Muscle of leg (tissue), 11 donors: ENCODE data around the gene IGF2R. TPM values are rescaled to one million over a fixed set of nuclear protein-coding genes. Genes with fewer than 3 reads are reported as not detected.

Experiments
- DNase-seq: peaks from one replicate; pipeline ENCODE4 v3.0.0; 2013
- H3K27ac ChIP-seq: one replicate; pipeline ENCODE4 v1.5.1; 2013; ENCODE audit warnings: mild to moderate bottlenecking, low read length, control low read depth
- H3K27me3 ChIP-seq: one replicate; pipeline ENCODE4 v1.6.1; 2013; ENCODE audit warnings: low read length; ENCODE audit not compliant: control insufficient read depth, insufficient read depth
- H3K36me3 ChIP-seq: one replicate; pipeline ENCODE4 v1.6.1; 2013; ENCODE audit warnings: low read length; ENCODE audit not compliant: control insufficient read depth, insufficient read depth
- H3K4me1 ChIP-seq: one replicate; pipeline ENCODE4 v1.6.1; 2013; ENCODE audit warnings: low read length; ENCODE audit not compliant: control insufficient read depth, insufficient read depth
- H3K4me3 ChIP-seq: one replicate; pipeline ENCODE4 v1.5.1; 2013; ENCODE audit warnings: low read length, control low read depth
- H3K9me3 ChIP-seq: replicated peaks from 2 replicates; pipeline ENCODE4 v1.6.1; 2013; ENCODE audit warnings: low read depth, low read length; ENCODE audit not compliant: control insufficient read depth
- WGBS: methylation state at CpG from one replicate; pipeline ENCODE4 v1.1.5; 2013; ENCODE audit warnings: missing lambda C conversion rate; ENCODE audit not compliant: insufficient coverage; 5-methylcytosine and 5-hydroxymethylcytosine counted together
- polyA plus RNA-seq, 8 donors: library from polyadenylated mRNA; unstranded; fragments of 120-200 nt; gene quantifications; one replicate each; pipeline versions ENCODE4 v1.2.1 to v1.2.3, GENCODE V29; 2013; ENCODE audit warnings: inconsistent platforms in 1 of 8, low replicate concordance in 1 of 8; ENCODE audit not compliant: insufficient read length in 8 of 8, insufficient read depth in 1 of 8
- total RNA-seq: library from RNA; stranded (reverse); fragments of 120-200 nt; gene quantifications from one replicate; pipeline ENCODE4 v1.2.4, GENCODE V29; 2013

IGF2R gene
- total and polyA plus RNA-seq, 9 donors = 66.6 to 133 (median 123) TPM

DNA sequence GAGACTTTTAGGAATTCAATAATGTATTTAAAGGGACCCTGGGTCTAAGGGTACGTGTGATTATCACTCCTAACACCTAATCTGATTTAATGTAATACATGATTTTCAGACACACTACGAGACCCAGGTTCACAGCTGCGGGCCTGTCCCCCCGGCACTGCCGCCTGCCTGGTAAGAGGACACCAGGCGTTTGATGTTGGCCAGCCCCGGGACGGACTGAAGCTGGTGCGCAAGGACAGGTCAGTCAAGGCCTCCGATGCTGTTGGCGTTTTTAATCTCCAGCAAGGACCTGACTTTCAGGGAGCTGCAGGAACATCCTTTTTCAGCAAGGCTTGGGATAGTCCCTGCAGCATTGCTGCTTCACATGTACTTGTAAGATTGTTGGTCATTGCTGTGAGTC is 58.2 kb downstream of the IGF2R start:
- Histone ChIP-seq H3K36me3 (peaks cover 56% of the 10 kb centered on the region), H3K27ac (no peak overlapping the region), H3K27me3 (no peaks in the 10 kb centered on the region), H3K9me3 (no peaks in the 10 kb centered on the region), H3K4me1 (peaks cover 32% of the 10 kb centered on the region), H3K4me3 (no peak overlapping the region)
- WGBS = 88% methylated on average over 10 of the region's 11 CpGs
- no peak for DNase-seq

- Histone ChIP-seq H3K27ac (no peak overlapping the region), H3K27me3 (no peaks in the 10 kb centered on the region), H3K9me3 (no peaks in the 10 kb centered on the region), H3K4me1 (peaks cover 33% of the 10 kb centered on the region), H3K4me3 (no peak overlapping the region), H3K36me3 (peaks cover 61% of the 10 kb centered on the region)
- WGBS = 92% methylated on average over 9 of the region's 10 CpGs
- DNase-seq = no peak
Observed at GRCh38 chr6:160027931-160028330, 59.0 kb downstream of the IGF2R start.

DNA sequence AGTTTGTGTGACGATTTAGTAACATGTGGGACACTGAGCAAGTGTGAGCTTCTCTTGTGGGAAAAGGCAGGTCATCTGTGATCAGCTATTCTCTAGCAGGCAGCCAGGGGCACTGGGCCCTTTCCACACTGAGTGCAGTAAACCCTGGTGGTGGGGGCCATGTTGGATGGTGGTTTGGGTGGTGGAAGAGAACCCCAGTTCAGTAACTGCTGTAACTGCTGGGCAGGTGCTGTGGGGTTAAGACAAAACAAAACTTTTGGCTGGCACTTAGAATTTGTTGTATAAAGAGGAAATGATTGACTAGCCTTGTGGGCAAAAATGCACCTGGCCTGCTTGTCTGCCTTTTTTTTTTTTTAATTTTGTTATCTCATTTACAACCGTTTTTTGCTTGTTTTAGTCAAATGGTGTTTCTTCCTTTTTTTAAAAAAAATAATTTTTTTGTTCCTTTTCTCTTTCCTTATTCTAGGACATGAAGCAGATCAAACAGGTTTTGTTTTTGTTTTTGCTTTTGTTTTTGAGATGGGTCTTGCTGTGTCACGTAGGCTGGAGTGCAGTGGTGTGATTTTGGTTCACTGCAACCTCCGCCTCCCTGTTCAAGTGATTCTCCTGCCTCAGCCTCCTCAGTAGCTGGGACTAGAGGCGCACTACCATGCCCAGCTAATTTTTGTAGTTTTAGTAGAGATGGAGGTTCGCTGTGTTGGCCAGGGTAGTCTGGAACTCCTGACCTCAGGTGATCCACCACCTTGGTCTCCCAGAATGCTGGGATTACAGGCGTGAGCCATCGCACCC is 59.8 kb downstream of the IGF2R start:
- WGBS = 100% methylated on average over 2 of the region's 8 CpGs
- H3K27me3 ChIP-seq = no peaks in the 10 kb centered on the region
- no peak overlapping the region for H3K4me3 ChIP-seq
- H3K9me3 ChIP-seq = no peaks in the 10 kb centered on the region
- DNase-seq = no peak
- peak overlapping the region; percentile 97 for H3K27ac ChIP-seq
- peaks cover 61% of the 10 kb centered on the region for H3K36me3 ChIP-seq
- peaks cover 37% of the 10 kb centered on the region for H3K4me1 ChIP-seq

DNA sequence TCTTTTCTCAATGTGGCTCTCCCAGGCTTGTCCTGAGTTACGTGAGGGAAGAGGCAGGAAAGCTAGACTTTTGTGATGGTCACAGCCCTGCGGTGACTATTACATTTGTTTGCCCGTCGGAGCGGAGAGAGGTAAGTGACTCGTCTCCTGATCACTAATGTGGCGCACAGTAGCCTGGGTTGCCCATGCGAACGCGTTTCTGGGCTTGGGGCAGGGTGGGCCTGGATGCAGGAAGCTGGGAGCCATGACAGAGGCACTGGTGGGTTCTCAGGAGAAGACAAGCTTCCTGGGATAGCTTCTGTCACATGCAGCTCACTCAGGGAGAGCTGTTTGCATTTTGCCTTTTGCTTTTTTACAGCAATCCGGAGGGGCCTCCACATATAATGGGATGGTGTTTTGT is 60.6 kb downstream of the IGF2R start:
- Histone ChIP-seq H3K27me3 (no peaks in the 10 kb centered on the region), H3K4me3 (no peak overlapping the region), H3K9me3 (no peaks in the 10 kb centered on the region), H3K4me1 (peaks cover 41% of the 10 kb centered on the region), H3K27ac (peak overlapping the region; percentile 97), H3K36me3 (peaks cover 62% of the 10 kb centered on the region)
- WGBS = 85% methylated on average over 10 of the region's 11 CpGs
- no peak for DNase-seq

- peaks cover 47% of the 10 kb centered on the region for H3K4me1 ChIP-seq
- DNase-seq = peak; percentile 98
- H3K9me3 ChIP-seq = no peaks in the 10 kb centered on the region
- H3K27me3 ChIP-seq = no peaks in the 10 kb centered on the region
- peak overlapping the region; percentile 97 for H3K27ac ChIP-seq
- 14% methylated on average over 2 of the region's 5 CpGs for WGBS
- peaks cover 64% of the 10 kb centered on the region for H3K36me3 ChIP-seq
- no peak overlapping the region for H3K4me3 ChIP-seq
Observed at GRCh38 chr6:160030103-160030502, 61.2 kb downstream of the IGF2R start.

DNA sequence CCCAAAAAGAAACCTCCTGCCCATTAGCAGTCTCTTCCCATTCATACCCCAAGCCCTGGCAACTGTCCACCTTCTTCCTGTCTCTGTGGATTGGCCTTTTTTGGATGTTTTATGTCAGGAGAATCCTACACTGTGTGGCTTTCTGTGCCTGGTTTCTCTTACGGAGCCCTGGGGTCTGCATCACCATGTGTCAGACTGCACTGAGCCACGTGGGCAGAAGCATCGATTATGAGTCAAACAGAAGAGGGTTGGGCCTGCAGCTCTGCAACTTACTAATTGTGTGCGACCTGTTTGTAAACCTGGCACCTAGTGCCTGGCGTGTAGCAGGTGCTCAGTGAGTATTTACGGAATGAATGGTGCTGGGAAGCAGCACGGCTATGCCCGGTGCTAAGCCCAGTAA is 62.6 kb downstream of the IGF2R start:
- peak overlapping the region; percentile 97 for H3K27ac ChIP-seq
- no peak overlapping the region for H3K4me3 ChIP-seq
- no peaks in the 10 kb centered on the region for H3K9me3 ChIP-seq
- peaks cover 59% of the 10 kb centered on the region for H3K4me1 ChIP-seq
- WGBS = 76% methylated on average over 8 of the region's 8 CpGs
- H3K27me3 ChIP-seq = no peaks in the 10 kb centered on the region
- peaks cover 71% of the 10 kb centered on the region for H3K36me3 ChIP-seq
- DNase-seq = no peak

DNA sequence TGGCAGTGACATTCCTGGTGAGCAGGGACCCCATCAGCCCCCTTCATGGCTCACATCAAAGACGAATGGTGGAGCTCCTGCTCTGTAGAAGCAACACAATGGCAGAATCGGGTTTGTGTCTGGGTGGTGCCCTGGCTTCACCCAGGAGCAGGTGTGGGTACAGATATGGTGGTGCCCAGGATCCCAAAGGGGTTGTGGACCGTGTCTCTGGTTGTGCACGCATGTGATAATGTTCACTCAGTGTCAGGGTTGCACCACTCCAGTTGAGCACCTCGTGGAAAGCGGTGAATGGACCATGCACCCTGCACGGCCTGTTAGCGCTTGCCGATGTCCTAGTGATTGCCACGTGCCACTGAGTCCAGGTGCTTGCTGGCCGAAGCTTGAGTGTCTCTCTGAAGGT is 63.0 kb downstream of the IGF2R start:
- WGBS = 84% methylated on average over 10 of the region's 11 CpGs
- DNase-seq = no peak
- H3K9me3 ChIP-seq = no peaks in the 10 kb centered on the region
- peaks cover 69% of the 10 kb centered on the region for H3K36me3 ChIP-seq
- no peak overlapping the region for H3K4me3 ChIP-seq
- peaks cover 62% of the 10 kb centered on the region for H3K4me1 ChIP-seq
- no peaks in the 10 kb centered on the region for H3K27me3 ChIP-seq
- H3K27ac ChIP-seq = peak overlapping the region; percentile 30

- no peaks in the 10 kb centered on the region for H3K9me3 ChIP-seq
- H3K27ac ChIP-seq = no peak overlapping the region
- no peak overlapping the region for H3K4me3 ChIP-seq
- H3K27me3 ChIP-seq = no peaks in the 10 kb centered on the region
- peaks cover 65% of the 10 kb centered on the region for H3K4me1 ChIP-seq
- DNase-seq = no peak
- H3K36me3 ChIP-seq = peaks cover 63% of the 10 kb centered on the region
- no CpG with 5 or more reads among the region's 7 CpGs for WGBS
Observed at GRCh38 chr6:160032538-160032937, 63.7 kb downstream of the IGF2R start.

DNA sequence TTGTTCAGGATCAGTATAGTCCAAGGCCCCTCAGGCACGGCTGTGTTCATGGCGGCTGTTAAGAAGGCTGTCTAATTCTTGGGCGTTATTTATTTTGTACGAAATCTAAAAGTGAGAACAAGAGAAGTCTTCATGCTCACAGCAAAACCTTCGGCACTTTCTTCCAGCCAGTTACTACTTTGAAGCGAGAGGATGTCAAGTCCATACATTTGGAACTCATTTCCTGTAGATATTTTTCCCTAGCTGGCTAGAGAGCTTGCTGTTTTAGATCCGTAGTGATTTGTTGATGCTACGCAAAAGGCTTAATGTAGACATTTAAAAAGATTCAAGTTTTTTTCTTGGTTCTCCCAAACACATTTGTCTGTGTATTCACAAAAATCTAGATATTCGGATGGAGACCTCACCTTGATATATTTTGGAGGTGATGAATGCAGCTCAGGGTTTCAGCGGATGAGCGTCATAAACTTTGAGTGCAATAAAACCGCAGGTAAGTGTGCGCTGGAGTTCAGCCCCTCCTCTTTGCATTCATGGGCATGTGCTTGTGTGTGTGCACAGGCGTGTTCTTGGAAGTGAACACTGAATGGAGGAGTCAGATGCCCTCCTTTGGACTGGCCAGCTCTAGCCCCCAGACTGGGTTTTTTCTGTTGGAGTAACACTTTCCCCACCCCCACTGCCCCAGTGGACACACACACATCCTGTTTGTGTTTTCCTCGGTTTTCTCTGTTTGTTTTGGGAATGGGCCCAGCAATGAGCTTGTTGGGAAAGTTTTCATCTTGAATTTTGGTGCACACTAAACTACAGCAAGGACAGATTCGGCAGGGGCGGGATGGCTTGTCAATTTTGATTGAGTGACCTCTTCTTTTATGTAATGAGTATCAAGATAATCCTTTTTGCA is 65.4 kb downstream of the IGF2R start:
- DNase-seq = peak; percentile 86
- Histone ChIP-seq H3K4me1 (peaks cover 62% of the 10 kb centered on the region), H3K36me3 (peaks cover 64% of the 10 kb centered on the region), H3K27me3 (no peaks in the 10 kb centered on the region), H3K4me3 (no peak overlapping the region), H3K27ac (peak overlapping the region; percentile 76), H3K9me3 (no peaks in the 10 kb centered on the region)
- WGBS = 53% methylated on average over 8 of the region's 17 CpGs

DNA sequence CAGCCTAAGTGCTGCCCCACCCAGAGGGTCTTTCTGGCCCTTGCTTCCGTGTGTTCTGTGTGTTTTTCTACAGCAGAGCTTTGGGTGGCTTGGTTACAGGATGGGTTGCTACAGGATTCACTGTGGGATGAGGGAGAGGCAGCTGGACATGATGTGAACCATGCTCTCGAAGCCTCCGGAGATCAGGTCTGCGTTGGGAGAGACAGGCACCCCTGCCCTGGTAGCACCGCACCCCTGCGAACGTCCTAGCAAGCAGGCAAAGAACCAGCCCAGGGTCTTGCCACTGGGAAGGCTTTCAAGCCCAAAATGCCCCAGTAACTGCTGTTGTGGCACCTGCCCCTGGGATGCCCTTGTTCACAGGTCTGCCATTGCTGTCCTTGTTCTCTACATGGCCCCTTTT is 66.4 kb downstream of the IGF2R start:
- H3K27ac ChIP-seq = peak overlapping the region; percentile 35
- DNase-seq = no peak
- H3K27me3 ChIP-seq = no peaks in the 10 kb centered on the region
- peaks cover 70% of the 10 kb centered on the region for H3K36me3 ChIP-seq
- WGBS = 94% methylated on average over 6 of the region's 7 CpGs
- H3K4me3 ChIP-seq = no peak overlapping the region
- peaks cover 52% of the 10 kb centered on the region for H3K4me1 ChIP-seq
- H3K9me3 ChIP-seq = no peaks in the 10 kb centered on the region
